ENCODE data around the gene GBX2. TPM values are rescaled to one million over a fixed set of nuclear protein-coding genes. Genes with fewer than 3 reads are reported as not detected.
A peak's percentile ranks its signal among the peaks of the same experiment; 100 is the strongest.

Gene GBX2
- total RNA-seq, 4 donors from 2014 or later: 0.13 TPM; not detected in 3

DNA sequence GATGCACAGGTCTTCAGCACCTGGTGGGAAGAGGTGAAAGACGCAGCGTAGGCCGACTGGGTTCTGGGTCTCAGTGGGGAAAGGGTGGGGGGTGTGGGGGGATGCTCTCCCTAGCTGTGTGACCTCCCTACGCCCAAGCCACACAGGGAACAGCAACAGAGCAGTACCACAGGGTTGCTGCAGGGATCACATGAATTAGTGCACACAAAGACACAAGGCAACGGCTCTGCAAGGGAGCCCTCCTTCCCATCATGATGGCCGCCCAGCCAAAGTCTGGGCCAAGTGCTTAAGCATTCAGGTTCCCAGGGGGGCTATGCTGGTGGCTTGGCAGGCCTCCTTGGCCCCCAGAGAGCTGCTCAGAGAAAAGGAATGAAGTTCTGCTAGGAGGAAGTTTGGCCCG, 28.2 kb upstream of the GBX2 start:
- intact Hi-C loops (cut with DNase I; ENCODE audit: low total_unique reads): no loop called here
- no peak overlapping the region for H3K4me3 ChIP-seq (ENCODE audit: low read depth, poor library complexity, severe bottlenecking)
- peak in 1 of 2 donors; percentile 53 for DNase-seq (ENCODE audit: low spot score in 2 of 2)
- no peak for TF ChIP-seq POLR2A (IDR thresholded peaks at IDR 0.05)
- TF ChIP-seq, protein P1, sequence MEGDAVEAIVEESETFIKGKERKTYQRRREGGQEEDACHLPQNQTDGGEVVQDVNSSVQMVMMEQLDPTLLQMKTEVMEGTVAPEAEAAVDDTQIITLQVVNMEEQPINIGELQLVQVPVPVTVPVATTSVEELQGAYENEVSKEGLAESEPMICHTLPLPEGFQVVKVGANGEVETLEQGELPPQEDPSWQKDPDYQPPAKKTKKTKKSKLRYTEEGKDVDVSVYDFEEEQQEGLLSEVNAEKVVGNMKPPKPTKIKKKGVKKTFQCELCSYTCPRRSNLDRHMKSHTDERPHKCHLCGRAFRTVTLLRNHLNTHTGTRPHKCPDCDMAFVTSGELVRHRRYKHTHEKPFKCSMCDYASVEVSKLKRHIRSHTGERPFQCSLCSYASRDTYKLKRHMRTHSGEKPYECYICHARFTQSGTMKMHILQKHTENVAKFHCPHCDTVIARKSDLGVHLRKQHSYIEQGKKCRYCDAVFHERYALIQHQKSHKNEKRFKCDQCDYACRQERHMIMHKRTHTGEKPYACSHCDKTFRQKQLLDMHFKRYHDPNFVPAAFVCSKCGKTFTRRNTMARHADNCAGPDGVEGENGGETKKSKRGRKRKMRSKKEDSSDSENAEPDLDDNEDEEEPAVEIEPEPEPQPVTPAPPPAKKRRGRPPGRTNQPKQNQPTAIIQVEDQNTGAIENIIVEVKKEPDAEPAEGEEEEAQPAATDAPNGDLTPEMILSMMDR (IDR thresholded peaks at IDR 0.05): no peak
- 75 to 82% methylated on average over 7 of the region's 7 CpGs for WGBS, 2 donors

DNA sequence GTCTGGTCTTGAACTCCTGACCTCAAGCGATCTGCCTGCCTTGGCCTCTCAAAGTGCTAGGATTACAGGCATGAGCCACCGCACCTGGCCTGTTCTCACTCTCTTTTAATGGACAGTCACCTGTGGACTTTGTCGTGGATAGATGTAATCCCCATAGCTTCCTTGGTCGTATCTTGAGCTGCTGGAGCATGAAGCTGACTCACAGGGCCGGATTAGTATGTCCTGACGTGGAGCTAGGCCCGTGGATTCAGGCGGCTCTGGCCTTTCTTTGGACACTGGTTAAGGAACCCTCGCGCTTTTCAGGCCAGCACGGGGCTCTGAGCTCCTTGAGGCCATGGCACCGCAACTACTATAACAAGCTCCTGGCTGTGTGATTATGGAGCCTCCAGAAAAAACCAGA, 27.5 kb upstream of the GBX2 start:
- intact Hi-C loops (cut with DNase I; ENCODE audit: low total_unique reads): no loop called here
- no peak for TF ChIP-seq POLR2A (IDR thresholded peaks at IDR 0.05)
- TF ChIP-seq, protein P1 (IDR thresholded peaks at IDR 0.05): no peak
- no peak overlapping the region for H3K4me3 ChIP-seq (ENCODE audit: low read depth, poor library complexity, severe bottlenecking)
- WGBS, 2 donors: 89% methylated on average over 12 of the region's 12 CpGs
- DNase-seq (ENCODE audit: low spot score in 2 of 2): peak in 1 of 2 donors; percentile 70

DNA sequence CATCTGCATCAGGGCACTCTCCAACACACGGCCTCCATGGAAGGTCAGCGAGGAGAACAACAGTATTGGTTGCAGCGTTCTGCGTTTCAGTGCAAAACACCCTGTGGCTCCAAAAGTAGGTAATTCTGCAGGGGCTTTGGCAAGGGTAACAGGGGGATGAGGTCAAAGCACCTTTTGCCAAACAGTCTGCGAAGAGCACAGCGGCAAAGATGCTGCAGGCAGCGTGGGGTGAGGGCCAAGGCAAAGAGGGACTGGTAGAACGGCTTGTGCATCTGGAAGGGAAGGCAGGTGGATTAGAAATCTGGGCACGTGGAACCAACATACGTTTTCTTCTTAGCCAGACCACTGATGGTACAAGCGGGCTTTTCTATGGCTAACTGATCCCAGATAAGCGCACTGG, 26.6 kb upstream of the GBX2 start:
- 90 to 92% methylated on average over 12 of the region's 12 CpGs for WGBS, 2 donors
- H3K4me3 ChIP-seq (ENCODE audit: low read depth, poor library complexity, severe bottlenecking): no peak overlapping the region
- intact Hi-C loops (cut with DNase I; ENCODE audit: low total_unique reads): no loop called here
- no peak for DNase-seq (ENCODE audit: low spot score in 2 of 2)
- TF ChIP-seq, protein P1 (IDR thresholded peaks at IDR 0.05): no peak
- TF ChIP-seq POLR2A (IDR thresholded peaks at IDR 0.05): no peak

DNA sequence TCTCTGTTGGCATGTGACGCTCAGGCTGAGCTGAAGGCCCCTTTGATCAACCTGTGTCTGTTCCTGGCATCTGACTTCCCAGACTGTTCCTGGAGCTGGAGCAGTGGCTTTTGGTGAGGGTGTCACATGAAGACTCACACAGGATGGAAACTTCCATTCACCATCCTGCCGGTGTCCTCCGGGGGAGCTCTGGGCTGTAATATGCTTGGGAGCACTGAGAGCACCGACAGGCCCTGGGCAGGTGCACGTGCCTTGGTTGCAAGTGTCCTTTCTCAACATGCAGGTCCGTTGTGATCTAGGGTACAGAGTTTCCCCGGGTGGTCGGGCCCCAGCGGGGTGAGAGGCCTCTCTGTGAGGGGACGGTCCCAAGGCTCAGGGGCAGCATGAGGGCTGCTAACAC, 24.8 kb upstream of the GBX2 start:
- intact Hi-C loops (cut with DNase I; ENCODE audit: low total_unique reads): no loop called here
- no peak overlapping the region for H3K4me3 ChIP-seq (ENCODE audit: low read depth, poor library complexity, severe bottlenecking)
- DNase-seq (ENCODE audit: low spot score in 2 of 2): no peak
- TF ChIP-seq, protein P1 (IDR thresholded peaks at IDR 0.05): no peak
- TF ChIP-seq POLR2A (IDR thresholded peaks at IDR 0.05): no peak
- 83 to 87% methylated on average over 10 of the region's 10 CpGs for WGBS, 2 donors

DNA sequence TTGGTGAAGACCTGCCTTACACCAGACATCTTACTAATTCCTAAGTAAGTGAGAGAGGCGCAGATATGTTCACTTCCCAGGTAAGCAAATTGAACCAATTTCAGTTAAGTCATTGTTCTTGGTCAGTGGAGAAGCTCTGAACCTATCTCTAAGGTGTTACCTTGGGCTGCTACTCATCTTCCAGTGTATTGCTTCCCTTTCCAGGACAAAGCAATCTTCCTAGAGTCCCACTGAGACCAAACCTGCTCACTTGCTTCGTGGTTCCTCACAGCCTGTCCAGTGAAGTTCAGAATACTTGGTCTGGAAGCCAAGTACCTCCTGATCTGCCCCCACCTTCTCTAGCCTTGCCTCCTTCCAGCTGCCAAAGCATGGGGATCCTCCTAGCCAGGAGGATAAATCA, 22.5 kb upstream of the GBX2 start:
- 96% methylated on average over 2 of the region's 2 CpGs for WGBS, 2 donors
- no peak for DNase-seq (ENCODE audit: low spot score in 2 of 2)
- intact Hi-C loops (cut with DNase I; ENCODE audit: low total_unique reads): no loop called here
- H3K4me3 ChIP-seq (ENCODE audit: low read depth, poor library complexity, severe bottlenecking): no peak overlapping the region
- TF ChIP-seq, protein P1 (IDR thresholded peaks at IDR 0.05): no peak
- no peak for TF ChIP-seq POLR2A (IDR thresholded peaks at IDR 0.05)

DNA sequence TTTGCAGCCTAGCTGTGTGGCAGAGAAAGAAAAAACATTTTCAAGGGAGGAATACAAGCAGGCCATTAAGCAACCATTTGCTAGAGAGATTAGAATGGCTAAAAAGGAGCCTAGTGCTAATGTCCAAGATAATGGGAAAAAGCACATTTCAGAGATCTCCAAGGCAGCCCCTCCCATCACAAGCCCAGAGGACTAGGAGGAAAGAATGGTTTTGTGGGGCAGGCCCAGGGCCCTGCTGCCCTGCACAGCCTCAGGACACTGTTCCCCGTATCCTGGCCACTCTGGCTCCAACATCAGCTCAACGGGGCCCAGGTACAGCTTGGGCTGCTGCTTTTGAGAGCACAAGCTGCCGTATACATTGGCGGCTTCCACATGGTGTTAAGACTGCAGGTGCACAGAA, 16.5 kb upstream of the GBX2 start:
- no peak for DNase-seq (ENCODE audit: low spot score in 2 of 2)
- intact Hi-C loops (cut with DNase I; ENCODE audit: low total_unique reads): loop anchor here (5.0 kb wide), 1 partner anchor 407 kb away; no protein-coding TSS in a partner anchor
- H3K4me3 ChIP-seq (ENCODE audit: low read depth, poor library complexity, severe bottlenecking): no peak overlapping the region
- TF ChIP-seq, protein P1 (IDR thresholded peaks at IDR 0.05): no peak
- TF ChIP-seq POLR2A (IDR thresholded peaks at IDR 0.05): no peak
- 92 to 98% methylated on average over 4 of the region's 4 CpGs for WGBS, 2 donors

All from lower leg skin (tissue), 4 donors.